CD14-positive monocyte (primary cell): Measurements from ENCODE around the gene CCNY. TPM values are rescaled to one million over a fixed set of nuclear protein-coding genes. Genes with fewer than 3 reads are reported as not detected.

ENCODE experiments used
- DNase-seq, 3 donors: peaks; one replicate each; pipeline ENCODE4 v3.0.0-alpha.2; 2011 to 2022
- H2AFZ ChIP-seq: 2 replicates; pipeline ENCODE4 v1.6.0; 2012; ENCODE audit warnings: mild to moderate bottlenecking, low read depth, low read length, inconsistent platforms; ENCODE audit not compliant: insufficient read depth, poor library complexity, severe bottlenecking
- H3K27ac ChIP-seq, 2 donors: 1 replicate in 1 of 2; 2 replicates in 1 of 2; pipeline ENCODE4 v1.5.1; 2012 to 2013; ENCODE audit warnings: low read length in 2 of 2, control low read depth in 1 of 2, inconsistent platforms in 1 of 2, low read depth in 1 of 2, mild to moderate bottlenecking in 1 of 2
- H3K27me3 ChIP-seq, 2 donors: one replicate each; pipeline versions ENCODE4 v1.6.0 to v1.6.1; 2011 to 2013; ENCODE audit warnings: low read length in 2 of 2; ENCODE audit not compliant: control insufficient read depth in 2 of 2, insufficient read depth in 2 of 2
- H3K36me3 ChIP-seq, 2 donors: replicated peaks in 1 of 2; 1 replicate in 1 of 2; 2 replicates in 1 of 2; pipeline versions ENCODE4 v1.5.1 to v1.6.1; 2012 to 2013; ENCODE audit warnings: low read length in 2 of 2, control low read depth in 1 of 2, inconsistent platforms in 1 of 2, mild to moderate bottlenecking in 1 of 2; ENCODE audit not compliant: insufficient read depth in 2 of 2, control insufficient read depth in 1 of 2
- H3K4me1 ChIP-seq, 2 donors: 1 replicate in 1 of 2; 2 replicates in 1 of 2; pipeline versions ENCODE4 v1.5.1 to v1.6.1; 2012 to 2013; ENCODE audit warnings: low read length in 2 of 2, control low read depth in 1 of 2, inconsistent platforms in 1 of 2, mild to moderate bottlenecking in 1 of 2, moderate library complexity in 1 of 2; ENCODE audit not compliant: insufficient read depth in 2 of 2, control insufficient read depth in 1 of 2
- H3K4me2 ChIP-seq: replicated peaks from 2 replicates; pipeline ENCODE3; 2012; ENCODE audit warnings: low read length, moderate library complexity, mild to moderate bottlenecking; ENCODE audit not compliant: poor library complexity, severe bottlenecking; ENCODE audit errors: extremely low read depth
- H3K4me3 ChIP-seq, 3 experiments: fragments of 200-600 bp in 1 of 3; sonication (generic) in 1 of 3; replicated peaks in 1 of 3; 1 replicate in 2 of 3; 2 replicates in 1 of 3; pipeline ENCODE4 v1.5.1; 2011 to 2013; ENCODE audit warnings: low read length in 3 of 3, mild to moderate bottlenecking in 3 of 3, control low read depth in 2 of 3, low read depth in 2 of 3, inconsistent platforms in 1 of 3, moderate library complexity in 1 of 3
- H3K79me2 ChIP-seq: 2 replicates; pipeline ENCODE4 v1.6.0; 2012; ENCODE audit warnings: mild to moderate bottlenecking, control low read depth, inconsistent platforms, low read length, moderate library complexity; ENCODE audit not compliant: insufficient read depth
- H3K9ac ChIP-seq: 2 replicates; pipeline ENCODE4 v1.6.0; 2017; ENCODE audit warnings: low read length, mild to moderate bottlenecking; ENCODE audit not compliant: insufficient read depth, poor library complexity, severe bottlenecking
- H3K9me3 ChIP-seq, 2 donors: replicated peaks in 1 of 2; 1 replicate in 1 of 2; 2 replicates in 1 of 2; pipeline versions ENCODE4 v1.5.1 to v1.6.1; 2012 to 2013; ENCODE audit warnings: low read length in 2 of 2, control low read depth in 1 of 2; ENCODE audit not compliant: control insufficient read depth in 1 of 2, insufficient read depth in 1 of 2
- H4K20me1 ChIP-seq: 2 replicates; pipeline ENCODE4 v1.6.0; 2012; ENCODE audit warnings: mild to moderate bottlenecking, low read length, control low read depth, moderate library complexity; ENCODE audit not compliant: insufficient read depth
- H3K27ac Mint-ChIP-seq, 7 donors: one replicate each; pipeline ENCODE4 v1.8.0; 2020; ENCODE audit warnings: mild to moderate bottlenecking in 7 of 7, mixed read lengths in 7 of 7, moderate library complexity in 6 of 7, inconsistent platforms in 2 of 7
- H3K27me3 Mint-ChIP-seq, 3 donors: one replicate each; pipeline ENCODE4 v1.8.0; 2021 to 2022; ENCODE audit warnings: low read depth in 3 of 3, mild to moderate bottlenecking in 3 of 3, mixed read lengths in 3 of 3, moderate library complexity in 3 of 3, inconsistent platforms in 1 of 3
- H3K36me3 Mint-ChIP-seq, 2 donors: one replicate each; pipeline ENCODE4 v1.8.0; 2020; ENCODE audit warnings: mixed read lengths in 2 of 2, inconsistent platforms in 1 of 2, mild to moderate bottlenecking in 1 of 2
- H3K4me1 Mint-ChIP-seq: one replicate; pipeline ENCODE4 v1.8.0; 2020; ENCODE audit warnings: mild to moderate bottlenecking, mixed read lengths
- H3K4me3 Mint-ChIP-seq, 2 donors: one replicate each; pipeline ENCODE4 v1.8.0; 2020; ENCODE audit warnings: mild to moderate bottlenecking in 2 of 2, mixed read lengths in 2 of 2, moderate library complexity in 1 of 2
- H3K9me3 Mint-ChIP-seq, 7 donors: one replicate each; pipeline ENCODE4 v1.8.0; 2020 to 2022; ENCODE audit warnings: mixed read lengths in 7 of 7, mild to moderate bottlenecking in 6 of 7, moderate library complexity in 6 of 7, inconsistent platforms in 2 of 7
- WGBS: methylation state at CpG from one replicate; pipeline ENCODE4 v1.1.5; 2013; ENCODE audit warnings: missing lambda C conversion rate; ENCODE audit not compliant: insufficient coverage; 5-methylcytosine and 5-hydroxymethylcytosine counted together
- intact Hi-C, 2 donors: fragments of 100-400 bp; cut with micrococcal nuclease; formaldehyde crosslinking; loops; one replicate each; pipeline versions ENCODE4 v1.15.0 to v1.15.1; 2023
- polyA plus RNA-seq, 3 donors: library from polyadenylated mRNA; depleted of rRNA in 1 of 3; unstranded in 2 of 3; stranded (reverse) in 1 of 3; fragments of 300-500 nt in 2 of 3; fragments of >200 nt in 1 of 3; fragmentation: Illumina TruSeq in 2 of 3; gene quantifications; 1 replicate in 2 of 3; 2 replicates in 1 of 3; pipeline ENCODE4 v1.2.3, GENCODE V29; 2012 to 2021
- TF ChIP-seq, protein P1 (sequence below): fragments of 200-600 bp; IDR thresholded peaks from one replicate; pipeline ENCODE4 v1.8.0; 2022; ENCODE audit warnings: antibody characterized with exemption, mild to moderate bottlenecking

Gene CCNY
- polyA plus RNA-seq, 3 donors, result 39.9 to 116 (median 64.8) TPM

DNA sequence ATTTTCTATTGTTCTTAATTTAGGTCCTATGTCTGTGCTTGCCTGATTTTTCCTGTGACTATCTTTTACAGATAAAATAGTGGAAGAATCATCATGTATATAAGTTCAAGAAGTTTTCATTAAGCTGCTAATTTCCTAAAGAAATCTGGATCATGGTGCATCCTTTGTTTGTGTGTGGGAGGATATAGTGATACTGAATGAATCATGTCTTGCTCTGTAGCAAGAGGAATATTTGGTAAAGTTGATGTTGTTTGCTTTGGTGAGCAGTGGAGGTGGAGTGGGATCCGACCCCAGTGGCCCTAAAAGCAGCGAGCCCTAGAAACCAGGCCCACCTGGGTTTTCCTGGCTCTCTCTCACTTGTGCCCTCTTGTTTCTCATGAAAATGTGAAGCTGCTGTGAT is 83.7 kb downstream of the CCNY start:
- Histone ChIP-seq H3K36me3 (peaks cover 0 to 13% of the 10 kb centered on the region in 2 donors), H3K27me3 (no peaks in the 10 kb centered on the region), H3K27ac (peak overlapping the region in 1 of 2 donors; percentile 17), H3K9me3 (no peaks in the 10 kb centered on the region), H3K4me3 (no peak overlapping the region), H3K79me2 (peaks cover 96% of the 10 kb centered on the region), H2AFZ (no peak overlapping the region), H3K9ac (no peak overlapping the region), H3K4me2 (no peak overlapping the region), H3K4me1 (no peaks in the 10 kb centered on the region), H4K20me1 (peaks cover 99% of the 10 kb centered on the region)
- Mint-ChIP-seq H3K27ac (no peak overlapping the region), H3K27me3 (no peaks in the 10 kb centered on the region), H3K9me3 (no peaks in the 10 kb centered on the region), H3K36me3 (peaks cover 5 to 19% of the 10 kb centered on the region in 2 donors), H3K4me3 (no peak overlapping the region), H3K4me1 (peaks cover 41% of the 10 kb centered on the region)
- 92% methylated on average over 2 of the region's 2 CpGs for WGBS
- TF ChIP-seq, protein P1, sequence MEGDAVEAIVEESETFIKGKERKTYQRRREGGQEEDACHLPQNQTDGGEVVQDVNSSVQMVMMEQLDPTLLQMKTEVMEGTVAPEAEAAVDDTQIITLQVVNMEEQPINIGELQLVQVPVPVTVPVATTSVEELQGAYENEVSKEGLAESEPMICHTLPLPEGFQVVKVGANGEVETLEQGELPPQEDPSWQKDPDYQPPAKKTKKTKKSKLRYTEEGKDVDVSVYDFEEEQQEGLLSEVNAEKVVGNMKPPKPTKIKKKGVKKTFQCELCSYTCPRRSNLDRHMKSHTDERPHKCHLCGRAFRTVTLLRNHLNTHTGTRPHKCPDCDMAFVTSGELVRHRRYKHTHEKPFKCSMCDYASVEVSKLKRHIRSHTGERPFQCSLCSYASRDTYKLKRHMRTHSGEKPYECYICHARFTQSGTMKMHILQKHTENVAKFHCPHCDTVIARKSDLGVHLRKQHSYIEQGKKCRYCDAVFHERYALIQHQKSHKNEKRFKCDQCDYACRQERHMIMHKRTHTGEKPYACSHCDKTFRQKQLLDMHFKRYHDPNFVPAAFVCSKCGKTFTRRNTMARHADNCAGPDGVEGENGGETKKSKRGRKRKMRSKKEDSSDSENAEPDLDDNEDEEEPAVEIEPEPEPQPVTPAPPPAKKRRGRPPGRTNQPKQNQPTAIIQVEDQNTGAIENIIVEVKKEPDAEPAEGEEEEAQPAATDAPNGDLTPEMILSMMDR, result no peak
- DNase-seq, result no peak
- intact Hi-C loops, result no loop called here

- Mint-ChIP-seq H3K36me3 (peaks cover 7 to 22% of the 10 kb centered on the region in 2 donors), H3K4me1 (peaks cover 47% of the 10 kb centered on the region), H3K4me3 (no peak overlapping the region), H3K27me3 (no peaks in the 10 kb centered on the region), H3K9me3 (no peaks in the 10 kb centered on the region), H3K27ac (peak overlapping the region in 5 of 7 donors; percentile 27 to 85 (median 70))
- no peak overlapping the region for H2AFZ ChIP-seq
- peaks cover 95% of the 10 kb centered on the region for H3K79me2 ChIP-seq
- H4K20me1 ChIP-seq, result peaks cover 99% of the 10 kb centered on the region
- H3K27ac ChIP-seq, result peak overlapping the region in 1 of 2 donors; percentile 34
- TF ChIP-seq, protein P1, result no peak
- no peaks in the 10 kb centered on the region for H3K9me3 ChIP-seq
- no peak overlapping the region for H3K9ac ChIP-seq
- H3K4me1 ChIP-seq, result no peaks in the 10 kb centered on the region
- H3K4me3 ChIP-seq, result no peak overlapping the region
- H3K4me2 ChIP-seq, result no peak overlapping the region
- intact Hi-C loops, result no loop called here
- 100% methylated on average over 5 of the region's 11 CpGs for WGBS
- DNase-seq, result no peak
- no peaks in the 10 kb centered on the region for H3K27me3 ChIP-seq
- peaks cover 0 to 14% of the 10 kb centered on the region in 2 donors for H3K36me3 ChIP-seq
Observed at GRCh38 chr10:35420827-35421552, 84.7 kb downstream of the CCNY start.
